HepG2 (cell line): ENCODE measurements around the gene TRABD.

Experiments used
- BRD4 ChIP-seq: sonication (generic); formaldehyde crosslinking; IDR thresholded peaks from 2 replicates; pipeline ENCODE4 v1.4.0; 2020; ENCODE audit warnings: missing genetic modification reagents
- ELF1 ChIP-seq: sonication (generic); formaldehyde crosslinking; IDR thresholded peaks from 2 replicates; pipeline ENCODE4 v1.4.0; 2020; ENCODE audit warnings: missing genetic modification reagents
- EP300 ChIP-seq, 3 experiments: sonication (generic) in 1 of 3; formaldehyde crosslinking in 1 of 3; IDR thresholded peaks; 2 replicates each; pipeline versions ENCODE4 v1.5.1 to v1.6.1; 2011 to 2020; ENCODE audit warnings: low read depth in 2 of 3, low read length in 2 of 3, borderline replicate concordance in 1 of 3, improper control_type of control experiment in 1 of 3, mild to moderate bottlenecking in 1 of 3, missing genetic modification reagents in 1 of 3, moderate library complexity in 1 of 3
- RAD21 ChIP-seq: fragments of 450-650 bp; formaldehyde crosslinking; IDR thresholded peaks from 2 replicates; pipeline ENCODE4 v1.5.0; 2020; ENCODE audit warnings: mild to moderate bottlenecking
- XRCC5 ChIP-seq: fragments of 200-400 bp; formaldehyde crosslinking; optimal IDR thresholded peaks from 2 replicates; pipeline ENCODE3; 2017; ENCODE audit warnings: mild to moderate bottlenecking, low read length
- ZNF441 ChIP-seq: sonication (generic); formaldehyde crosslinking; IDR thresholded peaks from 2 replicates; pipeline ENCODE4 v1.7.0; 2021; ENCODE audit warnings: missing genetic modification reagents, borderline replicate concordance
- ZNF672 ChIP-seq: sonication (generic); formaldehyde crosslinking; IDR thresholded peaks from 2 replicates; pipeline ENCODE4 v1.8.1; 2022; ENCODE audit warnings: missing genetic modification reagents
- ZNF768 ChIP-seq: sonication (generic); formaldehyde crosslinking; IDR thresholded peaks from 2 replicates; pipeline ENCODE4 v1.4.0; 2020; ENCODE audit warnings: missing genetic modification reagents
- TF ChIP-seq, protein P1 (sequence below): sonication (generic); formaldehyde crosslinking; IDR thresholded peaks from 2 replicates; pipeline ENCODE4 v1.5.0; 2020; ENCODE audit warnings: mild to moderate bottlenecking, missing genetic modification reagents, moderate library complexity

DNA sequence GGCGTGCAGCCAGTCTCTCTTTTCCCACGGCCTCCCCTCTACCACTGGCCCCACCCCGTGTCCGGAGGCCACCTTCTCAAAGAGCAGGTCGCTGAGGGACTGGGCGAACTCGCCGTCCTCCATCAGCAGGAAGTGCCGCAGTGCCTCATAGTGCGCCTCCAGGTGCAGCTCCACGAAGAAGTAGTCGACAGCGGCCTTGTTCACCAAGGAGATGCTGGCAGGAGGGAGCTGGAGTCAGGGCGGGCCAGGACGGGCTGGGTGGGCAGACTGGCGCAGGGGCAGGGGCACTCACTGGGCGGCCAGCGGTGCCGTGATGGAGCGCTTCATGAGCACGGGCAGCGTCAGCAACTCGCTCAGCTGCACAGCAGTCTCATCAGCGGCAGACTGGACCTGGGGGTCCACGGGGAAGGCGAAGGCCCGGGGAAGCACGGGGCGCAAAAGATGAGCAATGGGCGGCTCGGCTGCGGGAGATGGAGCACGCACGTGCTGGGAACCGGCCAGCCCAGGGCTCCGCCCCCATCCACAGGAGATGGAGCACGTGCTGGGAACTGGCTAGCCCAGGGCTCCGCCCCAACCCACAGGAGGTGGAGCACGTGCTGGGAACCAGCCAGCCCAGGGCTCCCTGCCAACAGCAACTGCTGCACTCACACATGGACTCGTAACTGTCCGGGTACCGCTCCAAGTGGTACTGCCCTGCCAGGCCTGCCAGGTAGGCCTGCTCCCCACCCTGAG is 33.4 kb downstream of the TRABD start:
- TF ChIP-seq ZNF768: no peak
- no peak for TF ChIP-seq XRCC5
- TF ChIP-seq, protein P1, sequence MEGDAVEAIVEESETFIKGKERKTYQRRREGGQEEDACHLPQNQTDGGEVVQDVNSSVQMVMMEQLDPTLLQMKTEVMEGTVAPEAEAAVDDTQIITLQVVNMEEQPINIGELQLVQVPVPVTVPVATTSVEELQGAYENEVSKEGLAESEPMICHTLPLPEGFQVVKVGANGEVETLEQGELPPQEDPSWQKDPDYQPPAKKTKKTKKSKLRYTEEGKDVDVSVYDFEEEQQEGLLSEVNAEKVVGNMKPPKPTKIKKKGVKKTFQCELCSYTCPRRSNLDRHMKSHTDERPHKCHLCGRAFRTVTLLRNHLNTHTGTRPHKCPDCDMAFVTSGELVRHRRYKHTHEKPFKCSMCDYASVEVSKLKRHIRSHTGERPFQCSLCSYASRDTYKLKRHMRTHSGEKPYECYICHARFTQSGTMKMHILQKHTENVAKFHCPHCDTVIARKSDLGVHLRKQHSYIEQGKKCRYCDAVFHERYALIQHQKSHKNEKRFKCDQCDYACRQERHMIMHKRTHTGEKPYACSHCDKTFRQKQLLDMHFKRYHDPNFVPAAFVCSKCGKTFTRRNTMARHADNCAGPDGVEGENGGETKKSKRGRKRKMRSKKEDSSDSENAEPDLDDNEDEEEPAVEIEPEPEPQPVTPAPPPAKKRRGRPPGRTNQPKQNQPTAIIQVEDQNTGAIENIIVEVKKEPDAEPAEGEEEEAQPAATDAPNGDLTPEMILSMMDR (CRISPR knock-in tag): no peak
- no peak for TF ChIP-seq ELF1
- no peak for TF ChIP-seq ZNF441 (CRISPR knock-in tag)
- no peak for TF ChIP-seq ZNF672 (CRISPR knock-in tag)
- no peak for TF ChIP-seq EP300 (IDR thresholded peaks at IDR 0.05; ENCODE audit: low read depth in 2 of 2, low read length in 2 of 2)
- TF ChIP-seq EP300 (CRISPR knock-in tag; IDR thresholded peaks at IDR 0.05; ENCODE audit: borderline replicate concordance): no peak
- TF ChIP-seq RAD21 (CRISPR knock-in tag): no peak
- no peak for TF ChIP-seq BRD4 (CRISPR knock-in tag)
